NB4 (cell line): ENCODE data around the gene RAD18.

Experiments
- DNase-seq: peaks from one replicate; pipeline ENCODE4 v3.0.0; 2010; ENCODE audit warnings: low read depth
- H3K4me3 ChIP-seq: one replicate; pipeline ENCODE4 v1.5.1; 2011; ENCODE audit warnings: mild to moderate bottlenecking, low read depth, low read length, moderate library complexity
- MYC ChIP-seq: IDR thresholded peaks from 2 replicates; pipeline ENCODE4 v1.6.1; 2011; ENCODE audit warnings: low read depth, low read length
- POLR2A ChIP-seq: IDR thresholded peaks from 2 replicates; pipeline ENCODE4 v1.6.1; 2011; ENCODE audit warnings: mild to moderate bottlenecking; ENCODE audit not compliant: insufficient read length; ENCODE audit errors: extremely low read depth
- TF ChIP-seq, protein P1 (sequence below): IDR thresholded peaks from one replicate; pipeline ENCODE4 v1.5.1; 2012; ENCODE audit warnings: low read depth, low read length
- TF ChIP-seq, protein P2 (sequence below): IDR thresholded peaks from 2 replicates; pipeline ENCODE4 v1.6.1; 2011; ENCODE audit warnings: low read depth, low read length

RAD18 gene

DNA sequence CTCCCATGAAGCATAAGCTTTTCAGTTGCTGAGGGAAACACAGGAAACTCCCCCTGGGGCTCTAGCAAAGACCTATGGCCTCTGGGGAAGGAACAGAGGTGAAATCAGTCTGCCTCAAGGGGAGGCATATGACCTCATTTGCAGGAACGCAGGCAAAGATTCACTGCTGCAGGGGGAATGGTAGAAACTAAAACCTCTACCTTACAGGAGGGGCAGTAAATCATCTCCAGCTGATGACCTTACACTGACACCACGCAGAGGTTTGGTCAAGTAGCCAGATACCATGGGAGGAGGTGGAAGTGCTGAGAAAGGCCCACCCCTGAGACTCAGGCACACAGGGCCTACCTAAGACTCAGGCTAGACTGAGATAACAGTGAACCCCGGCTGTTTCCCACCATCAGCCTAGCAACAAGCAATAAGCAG is 81.1 kb downstream of the RAD18 start:
- TF ChIP-seq, protein P1, sequence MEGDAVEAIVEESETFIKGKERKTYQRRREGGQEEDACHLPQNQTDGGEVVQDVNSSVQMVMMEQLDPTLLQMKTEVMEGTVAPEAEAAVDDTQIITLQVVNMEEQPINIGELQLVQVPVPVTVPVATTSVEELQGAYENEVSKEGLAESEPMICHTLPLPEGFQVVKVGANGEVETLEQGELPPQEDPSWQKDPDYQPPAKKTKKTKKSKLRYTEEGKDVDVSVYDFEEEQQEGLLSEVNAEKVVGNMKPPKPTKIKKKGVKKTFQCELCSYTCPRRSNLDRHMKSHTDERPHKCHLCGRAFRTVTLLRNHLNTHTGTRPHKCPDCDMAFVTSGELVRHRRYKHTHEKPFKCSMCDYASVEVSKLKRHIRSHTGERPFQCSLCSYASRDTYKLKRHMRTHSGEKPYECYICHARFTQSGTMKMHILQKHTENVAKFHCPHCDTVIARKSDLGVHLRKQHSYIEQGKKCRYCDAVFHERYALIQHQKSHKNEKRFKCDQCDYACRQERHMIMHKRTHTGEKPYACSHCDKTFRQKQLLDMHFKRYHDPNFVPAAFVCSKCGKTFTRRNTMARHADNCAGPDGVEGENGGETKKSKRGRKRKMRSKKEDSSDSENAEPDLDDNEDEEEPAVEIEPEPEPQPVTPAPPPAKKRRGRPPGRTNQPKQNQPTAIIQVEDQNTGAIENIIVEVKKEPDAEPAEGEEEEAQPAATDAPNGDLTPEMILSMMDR = no peak
- TF ChIP-seq MYC (no peak), POLR2A (no peak)
- TF ChIP-seq, protein P2, sequence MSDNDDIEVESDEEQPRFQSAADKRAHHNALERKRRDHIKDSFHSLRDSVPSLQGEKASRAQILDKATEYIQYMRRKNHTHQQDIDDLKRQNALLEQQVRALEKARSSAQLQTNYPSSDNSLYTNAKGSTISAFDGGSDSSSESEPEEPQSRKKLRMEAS = no peak
- DNase-seq = no peak
- no peak overlapping the region for H3K4me3 ChIP-seq

DNA sequence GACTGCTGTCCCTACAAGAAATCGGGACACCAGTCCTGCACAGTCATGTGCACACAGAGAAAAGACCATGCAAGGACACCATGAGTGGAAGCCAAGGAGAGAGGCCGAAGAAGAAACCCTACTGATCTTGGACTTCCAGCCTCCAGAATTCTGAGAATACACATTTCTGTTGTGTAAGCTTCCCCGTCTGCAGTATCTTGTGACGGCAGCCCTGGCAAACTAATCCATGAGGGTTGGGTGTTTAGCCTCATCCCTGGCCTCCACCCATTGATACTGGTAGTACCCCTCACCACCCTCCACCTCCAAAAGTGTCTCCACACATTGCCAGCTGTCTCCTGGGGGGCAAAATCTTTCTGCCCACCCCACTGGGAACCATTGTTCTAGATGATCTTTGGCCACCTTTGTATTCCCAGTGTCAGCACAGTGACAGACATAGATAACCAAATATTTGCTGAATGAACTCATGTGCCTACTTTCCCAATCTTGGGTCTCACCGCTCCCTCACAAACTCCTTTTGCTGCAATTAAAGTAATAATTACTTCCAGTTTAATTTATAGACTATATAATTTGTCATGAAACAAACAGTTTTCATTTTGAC is 83.8 kb downstream of the RAD18 start:
- TF ChIP-seq, protein P2 = no peak
- TF ChIP-seq POLR2A (no peak), MYC (no peak)
- TF ChIP-seq, protein P1 = no peak
- no peak overlapping the region for H3K4me3 ChIP-seq
- no peak for DNase-seq

DNA sequence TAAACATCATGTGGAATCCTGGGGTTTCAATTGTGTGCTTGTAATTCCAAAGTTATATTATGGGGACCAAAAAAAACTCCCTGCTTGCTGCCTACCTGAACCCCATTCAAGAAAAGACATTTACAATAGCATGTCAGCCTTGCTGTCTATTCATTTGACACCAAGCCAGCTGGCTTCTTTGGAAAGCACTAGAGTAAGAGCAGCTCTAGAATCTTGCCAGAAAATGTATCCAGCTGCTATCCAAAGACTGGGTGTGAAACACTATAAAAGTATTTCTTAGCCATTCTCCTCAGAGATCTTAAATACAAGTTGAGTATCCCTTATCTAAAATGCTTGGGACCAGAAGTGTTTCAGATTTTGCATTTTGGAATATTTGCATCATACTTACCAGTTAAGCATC is 87.4 kb downstream of the RAD18 start:
- TF ChIP-seq, protein P1 = no peak
- TF ChIP-seq, protein P2 = no peak
- no peak for TF ChIP-seq POLR2A
- no peak for TF ChIP-seq MYC
- DNase-seq = no peak
- no peak overlapping the region for H3K4me3 ChIP-seq

DNA sequence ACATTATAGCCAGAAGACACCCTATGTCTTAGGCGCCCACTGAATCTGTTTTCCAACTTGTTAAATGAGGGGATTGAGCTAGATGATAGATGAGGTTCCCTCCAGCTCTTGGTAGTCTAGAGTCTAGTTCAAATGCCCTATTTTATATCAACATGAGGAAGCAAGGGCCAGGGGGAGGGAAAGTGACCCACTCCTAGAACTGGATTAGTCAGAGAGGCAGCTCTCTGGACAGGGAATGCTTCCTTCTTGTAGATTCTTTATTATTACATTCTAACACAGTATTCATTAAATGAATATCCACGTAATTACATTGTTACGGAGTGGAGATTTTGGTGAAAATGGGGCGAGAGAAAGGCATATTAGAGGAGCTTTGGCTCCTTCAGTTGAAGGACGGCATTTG is 89.5 kb downstream of the RAD18 start:
- no peak for DNase-seq
- TF ChIP-seq, protein P2 = no peak
- TF ChIP-seq, protein P1 = no peak
- no peak for TF ChIP-seq POLR2A
- no peak for TF ChIP-seq MYC
- no peak overlapping the region for H3K4me3 ChIP-seq

DNA sequence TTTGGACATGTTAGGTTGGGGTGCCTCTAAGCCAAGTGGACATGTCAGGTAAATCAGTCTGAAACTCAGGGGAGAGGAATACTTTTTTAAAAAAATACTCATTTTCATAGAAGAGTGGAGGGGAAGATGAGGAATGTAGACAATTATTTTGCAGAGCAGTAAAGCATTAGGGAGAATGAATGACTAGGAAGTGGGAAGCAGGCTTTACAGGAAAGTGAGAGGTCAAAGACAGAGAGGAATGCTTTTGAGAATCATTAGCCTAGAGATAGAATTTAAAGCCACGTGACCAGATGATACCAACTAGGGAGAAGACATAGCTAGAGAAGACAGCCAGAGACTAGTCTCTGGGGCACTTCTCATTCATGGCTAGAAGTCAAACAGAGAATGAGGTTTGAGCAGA is 91.0 kb downstream of the RAD18 start:
- TF ChIP-seq POLR2A (no peak), MYC (no peak)
- TF ChIP-seq, protein P1 = no peak
- TF ChIP-seq, protein P2 = no peak
- no peak for DNase-seq
- no peak overlapping the region for H3K4me3 ChIP-seq

DNA sequence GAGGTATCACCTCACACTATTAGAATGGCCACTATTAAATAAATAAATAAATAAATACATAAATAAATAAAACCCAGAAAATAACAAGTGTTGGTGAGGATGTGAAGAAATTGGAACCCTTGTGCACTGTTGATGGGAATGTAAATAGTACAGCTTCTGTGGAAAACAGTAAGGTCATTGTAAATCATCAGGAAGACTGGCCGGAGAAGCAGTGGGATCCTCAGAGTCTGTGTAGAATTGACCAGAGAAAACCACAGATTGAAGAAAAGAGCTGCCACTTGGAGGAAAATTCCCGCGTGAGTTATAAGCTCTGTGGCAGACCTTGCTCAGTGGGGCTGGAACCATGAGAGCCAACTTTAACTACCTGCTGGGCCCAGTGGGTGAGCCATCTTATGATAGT is 92.0 kb downstream of the RAD18 start:
- TF ChIP-seq MYC (no peak), POLR2A (no peak)
- TF ChIP-seq, protein P1 = no peak
- TF ChIP-seq, protein P2 = no peak
- no peak for DNase-seq
- no peak overlapping the region for H3K4me3 ChIP-seq
